Thyroid gland (tissue), 4 donors: ENCODE data around the gene ZMYND10. TPM values are rescaled to one million over a fixed set of nuclear protein-coding genes. Genes with fewer than 3 reads are reported as not detected.

Source experiments
- DNase-seq, 2 donors: peaks; one replicate each; pipeline ENCODE4 v3.0.0-alpha.2; 2019
- H3K27ac ChIP-seq, 3 donors: fragments of 200-600 bp; sonication (generic); 1 replicate in 2 of 3; 2 replicates in 1 of 3; pipeline ENCODE4 v1.5.1; 2016 to 2019; ENCODE audit warnings: mild to moderate bottlenecking in 1 of 3, moderate library complexity in 1 of 3
- H3K27me3 ChIP-seq: fragments of 200-600 bp; sonication (generic); one replicate; pipeline ENCODE4 v1.5.1; 2019
- H3K36me3 ChIP-seq, 2 donors: fragments of 200-600 bp; sonication (generic); one replicate each; pipeline ENCODE4 v1.5.1; 2016 to 2019
- H3K4me1 ChIP-seq, 2 donors: fragments of 200-600 bp; sonication (generic); one replicate each; pipeline ENCODE4 v1.5.1; 2017 to 2019
- H3K4me3 ChIP-seq, 3 donors: fragments of 200-600 bp; sonication (generic); replicated peaks in 1 of 3; 1 replicate in 2 of 3; 2 replicates in 1 of 3; pipeline ENCODE4 v1.5.1; 2016; ENCODE audit warnings: mild to moderate bottlenecking in 1 of 3
- H3K9me3 ChIP-seq: fragments of 200-600 bp; sonication (generic); one replicate; pipeline ENCODE4 v1.5.1; 2017
- POLR2A ChIP-seq, 2 donors: fragments of 450-650 bp; IDR thresholded peaks; one replicate each; pipeline ENCODE4 v1.6.1; 2017; ENCODE audit warnings: antibody characterized with exemption in 2 of 2, mild to moderate bottlenecking in 2 of 2, moderate library complexity in 1 of 2
- WGBS, 2 donors: methylation state at CpG; one replicate each; pipeline ENCODE4 v1.1.5; 2017; 5-methylcytosine and 5-hydroxymethylcytosine counted together
- intact Hi-C: fragments of 100-400 bp; cut with DNase I; formaldehyde crosslinking; loops from one replicate; pipeline ENCODE4 v1.15.1; 2023
- total RNA-seq, 4 donors: library from RNA; depleted of rRNA; stranded (reverse); fragments of >200 nt; gene quantifications; one replicate each; pipeline ENCODE4 v1.2.3, GENCODE V29; 2016
- TF ChIP-seq, protein P1 (sequence below), 6 experiments: fragments of 200-600 bp in 3 of 6; fragments of 450-650 bp in 3 of 6; sonication (generic) in 3 of 6; IDR thresholded peaks; one replicate each; pipeline ENCODE4 v1.5.1; 2016 to 2019; ENCODE audit warnings: antibody characterized with exemption in 6 of 6, mild to moderate bottlenecking in 2 of 6, inconsistent platforms in 1 of 6, moderate library complexity in 1 of 6

The ZMYND10 gene
- total RNA-seq, 4 donors from 2014 or later, result 3.6 to 8.1 (median 4.4) TPM

DNA sequence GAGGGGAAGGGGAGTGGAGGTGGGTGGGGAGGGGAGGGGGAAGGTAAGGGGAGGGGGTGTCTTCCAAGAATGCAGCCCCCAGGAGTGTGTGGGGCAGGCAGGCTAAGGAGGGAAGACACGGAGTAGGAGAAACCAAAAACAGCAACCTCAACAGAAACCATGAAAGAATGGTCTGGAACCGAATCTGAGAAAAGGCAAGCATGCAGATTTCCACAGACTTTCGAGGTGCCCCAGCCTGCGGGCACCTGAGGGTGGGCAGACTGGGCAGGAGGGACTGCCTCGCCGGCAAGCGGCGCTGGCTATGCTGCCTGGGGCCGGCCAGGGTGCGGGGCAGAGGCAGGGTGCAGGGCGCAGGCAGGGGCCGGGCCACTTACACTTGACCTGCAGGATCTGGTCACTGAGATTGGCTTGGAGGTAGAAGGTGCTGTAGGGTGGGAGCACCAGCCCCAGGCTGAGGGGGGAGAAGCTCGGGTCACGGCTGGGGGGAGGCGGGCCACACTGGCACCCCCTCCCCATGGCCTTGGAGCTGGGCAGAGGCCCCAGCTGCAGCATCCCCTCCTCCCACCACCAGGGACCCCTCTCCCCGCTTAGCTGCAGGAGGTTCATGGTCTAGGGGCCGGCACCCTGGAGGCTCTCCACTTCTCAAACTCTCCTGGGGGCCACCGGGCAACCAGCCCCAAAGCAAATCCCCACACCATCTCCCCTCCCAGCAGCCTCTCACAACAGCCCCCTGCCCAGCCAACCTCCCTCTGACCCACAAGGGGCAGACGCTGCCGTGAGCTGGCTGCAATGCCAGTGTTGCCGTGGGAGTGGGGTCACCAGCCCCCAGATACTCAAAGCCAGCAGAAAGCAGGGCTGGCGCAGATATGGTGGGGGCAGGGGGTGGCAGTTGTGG lies 29.1 kb upstream of the ZMYND10 start:
- Histone ChIP-seq H3K4me1 (no peaks in the 10 kb centered on the region), H3K36me3 (no peaks in the 10 kb centered on the region), H3K27me3 (no peaks in the 10 kb centered on the region), H3K9me3 (no peaks in the 10 kb centered on the region), H3K4me3 (no peak overlapping the region), H3K27ac (no peak overlapping the region)
- no peak for DNase-seq
- 72 to 80% methylated on average over 16 to 19 of the region's 22 CpGs for WGBS, 2 donors
- intact Hi-C loops, result no loop called here
- TF ChIP-seq, protein P1, sequence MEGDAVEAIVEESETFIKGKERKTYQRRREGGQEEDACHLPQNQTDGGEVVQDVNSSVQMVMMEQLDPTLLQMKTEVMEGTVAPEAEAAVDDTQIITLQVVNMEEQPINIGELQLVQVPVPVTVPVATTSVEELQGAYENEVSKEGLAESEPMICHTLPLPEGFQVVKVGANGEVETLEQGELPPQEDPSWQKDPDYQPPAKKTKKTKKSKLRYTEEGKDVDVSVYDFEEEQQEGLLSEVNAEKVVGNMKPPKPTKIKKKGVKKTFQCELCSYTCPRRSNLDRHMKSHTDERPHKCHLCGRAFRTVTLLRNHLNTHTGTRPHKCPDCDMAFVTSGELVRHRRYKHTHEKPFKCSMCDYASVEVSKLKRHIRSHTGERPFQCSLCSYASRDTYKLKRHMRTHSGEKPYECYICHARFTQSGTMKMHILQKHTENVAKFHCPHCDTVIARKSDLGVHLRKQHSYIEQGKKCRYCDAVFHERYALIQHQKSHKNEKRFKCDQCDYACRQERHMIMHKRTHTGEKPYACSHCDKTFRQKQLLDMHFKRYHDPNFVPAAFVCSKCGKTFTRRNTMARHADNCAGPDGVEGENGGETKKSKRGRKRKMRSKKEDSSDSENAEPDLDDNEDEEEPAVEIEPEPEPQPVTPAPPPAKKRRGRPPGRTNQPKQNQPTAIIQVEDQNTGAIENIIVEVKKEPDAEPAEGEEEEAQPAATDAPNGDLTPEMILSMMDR (IDR thresholded peaks at IDR 0.05), result no peak
- TF ChIP-seq POLR2A (IDR thresholded peaks at IDR 0.05), result no peak

DNA sequence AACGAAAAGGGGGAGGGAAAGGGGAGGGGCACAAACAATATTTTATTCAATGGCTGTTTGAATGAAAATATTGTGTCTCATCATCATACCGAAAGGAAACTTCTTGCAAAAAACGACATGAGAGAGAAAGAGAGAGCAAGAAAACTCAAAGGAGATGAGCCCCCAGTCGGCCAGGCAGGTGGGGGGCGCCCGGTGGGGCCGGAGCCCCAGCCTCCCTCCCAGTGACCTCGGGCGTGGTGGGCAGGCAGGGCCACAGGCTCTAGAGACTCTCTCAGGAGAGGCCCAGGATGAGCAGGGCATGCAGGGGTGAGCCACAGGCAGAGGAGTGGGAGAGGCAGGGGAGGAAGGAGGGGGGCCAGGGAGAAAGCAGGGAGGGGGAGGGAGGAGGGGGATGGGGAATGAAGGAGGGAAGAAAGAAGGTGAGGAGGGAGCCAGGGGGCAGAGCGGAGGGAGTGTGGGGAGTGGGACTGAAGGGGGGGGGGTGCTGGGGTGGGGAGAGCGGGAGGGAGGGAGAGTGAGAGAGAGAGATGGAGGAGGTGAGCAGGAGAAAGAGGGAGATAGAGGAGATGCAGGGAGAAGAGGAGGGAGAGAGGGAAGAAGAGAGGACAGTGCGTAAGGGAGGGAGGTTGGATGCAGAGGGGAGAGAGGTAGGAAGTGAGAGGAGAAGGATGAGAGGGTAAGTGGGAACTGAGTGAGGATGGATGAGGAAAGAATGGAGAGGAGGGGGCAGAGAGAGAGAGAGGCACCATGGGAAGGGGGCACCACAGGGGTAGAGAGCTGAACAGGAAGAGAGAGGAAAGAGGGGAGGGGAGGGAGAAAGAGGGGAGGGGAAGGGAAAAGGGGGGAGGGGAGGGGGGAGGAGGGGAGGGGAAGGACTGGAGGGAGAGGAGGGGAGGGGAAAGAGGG lies 27.9 kb upstream of the ZMYND10 start:
- WGBS, 2 donors, result 50 to 51% methylated on average over 12 of the region's 12 CpGs
- intact Hi-C loops, result no loop called here
- Histone ChIP-seq H3K9me3 (no peaks in the 10 kb centered on the region), H3K27me3 (no peaks in the 10 kb centered on the region), H3K4me1 (no peaks in the 10 kb centered on the region), H3K36me3 (no peaks in the 10 kb centered on the region), H3K27ac (no peak overlapping the region), H3K4me3 (no peak overlapping the region)
- no peak for TF ChIP-seq POLR2A (IDR thresholded peaks at IDR 0.05)
- TF ChIP-seq, protein P1 (IDR thresholded peaks at IDR 0.05), result no peak
- no peak for DNase-seq

DNA sequence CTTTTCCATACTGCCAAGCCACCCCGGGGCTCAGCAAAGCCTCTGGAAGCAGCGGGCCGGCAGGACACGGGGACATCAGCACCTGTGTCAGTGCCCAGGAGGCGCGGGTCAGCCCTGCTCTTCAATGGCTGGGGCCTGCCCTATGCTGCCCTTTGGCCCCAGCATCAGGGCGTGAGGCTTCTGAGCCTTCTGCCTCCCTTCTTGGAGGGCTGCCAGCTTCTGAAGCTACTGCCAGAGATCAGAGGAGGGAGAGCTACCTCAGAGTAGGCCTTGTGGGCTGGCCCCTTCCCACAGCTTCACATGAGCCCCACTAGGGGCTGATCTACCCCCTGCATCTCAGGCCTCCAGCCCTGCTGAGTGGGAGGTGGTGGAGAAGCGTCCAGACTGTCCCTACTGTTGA lies 26.8 kb upstream of the ZMYND10 start:
- intact Hi-C loops, result no loop called here
- H3K36me3 ChIP-seq, result no peaks in the 10 kb centered on the region
- 67 to 78% methylated on average over 8 of the region's 8 CpGs for WGBS, 2 donors
- TF ChIP-seq, protein P1 (IDR thresholded peaks at IDR 0.05), result no peak
- TF ChIP-seq POLR2A (IDR thresholded peaks at IDR 0.05), result no peak
- H3K9me3 ChIP-seq, result no peaks in the 10 kb centered on the region
- H3K4me1 ChIP-seq, result no peaks in the 10 kb centered on the region
- DNase-seq, result no peak
- no peak overlapping the region for H3K4me3 ChIP-seq
- H3K27me3 ChIP-seq, result no peaks in the 10 kb centered on the region
- H3K27ac ChIP-seq, result no peak overlapping the region

DNA sequence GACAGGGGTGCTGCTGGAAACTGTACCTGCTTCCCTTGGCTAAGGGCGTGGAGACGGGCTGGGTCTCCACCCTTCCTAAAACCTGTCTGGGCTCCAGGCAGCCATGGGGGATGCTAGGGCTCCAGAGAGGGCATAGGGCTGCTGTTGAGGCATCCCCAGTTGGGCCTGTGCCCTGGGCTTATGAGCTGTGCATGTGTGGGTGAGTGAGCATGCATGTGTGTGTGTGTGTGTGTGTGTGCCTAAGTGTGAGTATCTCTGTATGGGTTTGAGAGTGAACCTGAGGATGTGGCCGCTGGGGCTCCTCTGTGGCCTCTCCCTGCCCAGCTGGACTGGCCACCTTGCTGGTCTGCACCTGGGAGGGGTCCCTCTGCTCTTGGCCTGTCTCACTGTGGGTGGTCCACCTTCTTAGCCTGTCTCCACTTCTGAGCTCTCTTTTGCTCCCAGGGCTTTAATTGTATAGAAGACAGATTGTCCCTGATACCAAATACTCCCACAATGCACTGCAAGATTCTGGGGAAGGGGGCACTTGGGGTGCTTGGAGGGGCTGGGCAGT lies 25.7 kb upstream of the ZMYND10 start:
- no peaks in the 10 kb centered on the region for H3K27me3 ChIP-seq
- DNase-seq, result no peak
- H3K4me1 ChIP-seq, result no peaks in the 10 kb centered on the region
- no peak overlapping the region for H3K27ac ChIP-seq
- no peaks in the 10 kb centered on the region for H3K36me3 ChIP-seq
- intact Hi-C loops, result no loop called here
- H3K4me3 ChIP-seq, result no peak overlapping the region
- TF ChIP-seq POLR2A (IDR thresholded peaks at IDR 0.05), result no peak
- TF ChIP-seq, protein P1 (IDR thresholded peaks at IDR 0.05), result no peak
- 83 to 85% methylated on average over 3 of the region's 3 CpGs for WGBS, 2 donors
- no peaks in the 10 kb centered on the region for H3K9me3 ChIP-seq
